ENCODE data around the gene ASXL1. TPM values are rescaled to one million over a fixed set of nuclear protein-coding genes. Genes with fewer than 3 reads are reported as not detected.

ASXL1 gene
- total and polyA plus RNA-seq, 9 of the 15 experiments (the other 6 are each of a cell fraction or from before 2014, with no cell fraction given), result 6.5 to 65.3 (median 32.3) TPM

GRCh38 chr20:32356622-32357374 is 1.3 kb upstream of the ASXL1 start (continued):
- no peak for TF ChIP-seq ZNF589 (CRISPR knock-in tag; IDR thresholded peaks at IDR 0.05; ENCODE audit: low read depth)
- peak; percentile 96 for TF ChIP-seq NFIC (IDR thresholded peaks at IDR 0.05)
- TF ChIP-seq ZNF184 (CRISPR knock-in tag; IDR thresholded peaks at IDR 0.05), result no peak
- TF ChIP-seq CREB5 (CRISPR knock-in tag; IDR thresholded peaks at IDR 0.05), result no peak
- no peak for TF ChIP-seq CBFB (CRISPR knock-in tag; IDR thresholded peaks at IDR 0.05)

- Histone ChIP-seq H3K9me3 (replicated peaks; ENCODE audit: control insufficient read depth, insufficient read depth, low read depth, low read length) (no peaks in the 10 kb centered on the region), H3K4me1 (replicated peaks in 1 of 2; ENCODE audit: control insufficient read depth in 2 of 2, insufficient read depth in 2 of 2, low read length in 2 of 2) (peaks cover 16 to 33% of the 10 kb centered on the region in 2 experiments), H3K27ac (ENCODE audit: extremely low read depth, low read depth, low read length) (peak overlapping the region; percentile 99), H3K9ac (ENCODE audit: insufficient read depth in 1 of 2, low read depth in 2 of 2, low read length in 2 of 2) (peak overlapping the region; percentile 87 to 98), H3K9me1 (ENCODE audit: control insufficient read depth, insufficient read depth, low read length) (no peaks in the 10 kb centered on the region), H2AFZ (ENCODE audit: low read depth, low read length) (peak overlapping the region; percentile 93), H3K4me2 (ENCODE audit: insufficient read depth, low read length) (peak overlapping the region; percentile 96), H3K79me2 (ENCODE audit: control insufficient read depth, insufficient read depth, low read length) (peaks cover 41% of the 10 kb centered on the region), H4K20me1 (replicated peaks; ENCODE audit: control insufficient read depth, insufficient read depth, low read length) (peaks cover 20% of the 10 kb centered on the region), H3K4me3 (peak overlapping the region; percentile 96), H3K36me3 (ENCODE audit: control insufficient read depth, insufficient read depth, low read length) (peaks cover 19% of the 10 kb centered on the region; the same call in 2 of the 3 replicates), H3K27me3 (ENCODE audit: control insufficient read depth in 2 of 2, insufficient read depth in 2 of 2, low read length in 2 of 2) (no peaks in the 10 kb centered on the region)
- peak in 3 of 4 experiments; percentile 23 to 72 (median 43) for DNase-seq (ENCODE audit: extremely low read depth in 1 of 4, low spot score in 3 of 4)
- CTCF ChIA-PET (ENCODE audit: low intra/inter-chr PET ratio), result no interaction called here
- POLR2A ChIA-PET, result interaction anchor here (0.6 to 2.8 kb wide), 17 partner anchors 9 to 1636 kb away, joined by 3 to 10 read pairs (median 3); no protein-coding TSS in a partner anchor
- intact Hi-C loops (cut with micrococcal nuclease), result loop anchor here (5.0 to 10.0 kb wide), 3 partner anchors 80 to 225 kb away; partner anchors contain the start of genes PLAGL2 and POFUT1
- BruUV-seq (replicated peaks), result TSS peak; percentile 92
- in situ Hi-C loops (cut with MboI), result no loop called here
- peak; percentile 77 for FAIRE-seq
- WGBS (ENCODE audit: insufficient coverage, low coverage, missing lambda C conversion rate), result 1% methylated on average over 11 of the region's 11 CpGs
- ATAC-seq, result peak; percentile 59
- no peak for TF ChIP-seq ZNF143 (CRISPR knock-in tag; IDR thresholded peaks at IDR 0.05)
- no peak for TF ChIP-seq ZNF23 (CRISPR knock-in tag; IDR thresholded peaks at IDR 0.05)
- TF ChIP-seq CREBBP (IDR thresholded peaks at IDR 0.05; ENCODE audit: low read depth, low read length), result no peak
- no peak for TF ChIP-seq TCF15 (CRISPR knock-in tag; IDR thresholded peaks at IDR 0.05)
- no peak for TF ChIP-seq ZNF3 (CRISPR knock-in tag; IDR thresholded peaks at IDR 0.05)
- TF ChIP-seq TCF3 (CRISPR knock-in tag; IDR thresholded peaks at IDR 0.05), result no peak
- no peak for TF ChIP-seq MTA2 (IDR thresholded peaks at IDR 0.05; ENCODE audit: low read depth)
- TF ChIP-seq ZNF592 (IDR thresholded peaks at IDR 0.05), result peak; percentile 18; the same call in 1 of the 2 replicates
Observed at GRCh38 chr20:32357375-32357868, 709 bp upstream of the ASXL1 start.
